ENCODE results near the gene ITGA1.

- no peak for TF ChIP-seq CTCF (conservative IDR thresholded peaks at IDR 0.05; ENCODE audit: low read length)
- TF ChIP-seq EZH2phosphoT487 (IDR thresholded peaks at IDR 0.05; ENCODE audit: borderline replicate concordance), result no peak
These were observed 168.3 kb downstream of the ITGA1 start for GRCh38 chr5:52956014-52956413.

All from Loucy (cell line).